Vagina (tissue), 2 donors: Measurements from ENCODE around the gene DNAH10. TPM values are rescaled to one million over a fixed set of nuclear protein-coding genes. Genes with fewer than 3 reads are reported as not detected.

Source experiments
- DNase-seq, 2 donors: peaks; one replicate each; pipeline ENCODE4 v3.0.0-alpha.2; 2017; ENCODE audit errors: extremely low spot score in 2 of 2
- H3K27ac ChIP-seq: fragments of 200-600 bp; sonication (generic); one replicate; pipeline ENCODE4 v1.5.1; 2019
- H3K27me3 ChIP-seq: fragments of 200-600 bp; sonication (generic); one replicate; pipeline ENCODE4 v1.5.1; 2019
- H3K36me3 ChIP-seq, 2 donors: fragments of 200-600 bp; sonication (generic); one replicate each; pipeline ENCODE4 v1.5.1; 2017 to 2019
- H3K4me1 ChIP-seq: fragments of 200-600 bp; sonication (generic); one replicate; pipeline ENCODE4 v1.5.1; 2019
- H3K4me3 ChIP-seq, 2 donors: fragments of 200-600 bp; sonication (generic); 1 replicate in 1 of 2; 2 replicates in 1 of 2; pipeline ENCODE4 v1.5.1; 2016 to 2019
- H3K9me3 ChIP-seq: fragments of 200-600 bp; sonication (generic); one replicate; pipeline ENCODE4 v1.5.1; 2019
- POLR2A ChIP-seq, 2 donors: fragments of 450-650 bp; IDR thresholded peaks; one replicate each; pipeline ENCODE4 v1.6.1; 2017; ENCODE audit warnings: antibody characterized with exemption in 2 of 2, mild to moderate bottlenecking in 2 of 2, moderate library complexity in 2 of 2
- POLR2AphosphoS5 ChIP-seq, 2 donors: sonication (generic); formaldehyde crosslinking; IDR thresholded peaks; one replicate each; pipeline ENCODE4 v1.9.0; 2017; ENCODE audit warnings: antibody characterized with exemption in 2 of 2, mild to moderate bottlenecking in 2 of 2, low read depth in 1 of 2; ENCODE audit not compliant: insufficient read depth in 1 of 2
- intact Hi-C: fragments of 100-400 bp; cut with DNase I; formaldehyde crosslinking; loops from one replicate; pipeline ENCODE4 v1.15.1; 2023
- total RNA-seq: library from RNA; depleted of rRNA; stranded (reverse); fragments of >200 nt; gene quantifications from one replicate; pipeline ENCODE4 v1.2.3, GENCODE V29; 2016
- TF ChIP-seq, protein P1 (sequence below), 3 experiments: fragments of 450-650 bp in 2 of 3; fragments of 200-600 bp in 1 of 3; sonication (generic) in 1 of 3; IDR thresholded peaks; one replicate each; pipeline ENCODE4 v1.5.1; 2017 to 2019; ENCODE audit warnings: antibody characterized with exemption in 3 of 3, mild to moderate bottlenecking in 2 of 3, moderate library complexity in 2 of 3

The DNAH10 gene
- total RNA-seq, 1 donor from 2014 or later: not detected

- no peak for DNase-seq
- Histone ChIP-seq H3K9me3 (no peaks in the 10 kb centered on the region), H3K27me3 (no peaks in the 10 kb centered on the region), H3K36me3 (no peaks in the 10 kb centered on the region), H3K27ac (no peak overlapping the region), H3K4me1 (no peaks in the 10 kb centered on the region), H3K4me3 (no peak overlapping the region)
- intact Hi-C loops: no loop called here
- TF ChIP-seq, protein P1, sequence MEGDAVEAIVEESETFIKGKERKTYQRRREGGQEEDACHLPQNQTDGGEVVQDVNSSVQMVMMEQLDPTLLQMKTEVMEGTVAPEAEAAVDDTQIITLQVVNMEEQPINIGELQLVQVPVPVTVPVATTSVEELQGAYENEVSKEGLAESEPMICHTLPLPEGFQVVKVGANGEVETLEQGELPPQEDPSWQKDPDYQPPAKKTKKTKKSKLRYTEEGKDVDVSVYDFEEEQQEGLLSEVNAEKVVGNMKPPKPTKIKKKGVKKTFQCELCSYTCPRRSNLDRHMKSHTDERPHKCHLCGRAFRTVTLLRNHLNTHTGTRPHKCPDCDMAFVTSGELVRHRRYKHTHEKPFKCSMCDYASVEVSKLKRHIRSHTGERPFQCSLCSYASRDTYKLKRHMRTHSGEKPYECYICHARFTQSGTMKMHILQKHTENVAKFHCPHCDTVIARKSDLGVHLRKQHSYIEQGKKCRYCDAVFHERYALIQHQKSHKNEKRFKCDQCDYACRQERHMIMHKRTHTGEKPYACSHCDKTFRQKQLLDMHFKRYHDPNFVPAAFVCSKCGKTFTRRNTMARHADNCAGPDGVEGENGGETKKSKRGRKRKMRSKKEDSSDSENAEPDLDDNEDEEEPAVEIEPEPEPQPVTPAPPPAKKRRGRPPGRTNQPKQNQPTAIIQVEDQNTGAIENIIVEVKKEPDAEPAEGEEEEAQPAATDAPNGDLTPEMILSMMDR (IDR thresholded peaks at IDR 0.05): no peak
- TF ChIP-seq POLR2AphosphoS5 (IDR thresholded peaks at IDR 0.05; ENCODE audit: insufficient read depth in 1 of 2, low read depth in 1 of 2) (no peak), POLR2A (IDR thresholded peaks at IDR 0.05) (no peak)
Observed at GRCh38 chr12:123830675-123831074, 68.6 kb downstream of the DNAH10 start.

DNA sequence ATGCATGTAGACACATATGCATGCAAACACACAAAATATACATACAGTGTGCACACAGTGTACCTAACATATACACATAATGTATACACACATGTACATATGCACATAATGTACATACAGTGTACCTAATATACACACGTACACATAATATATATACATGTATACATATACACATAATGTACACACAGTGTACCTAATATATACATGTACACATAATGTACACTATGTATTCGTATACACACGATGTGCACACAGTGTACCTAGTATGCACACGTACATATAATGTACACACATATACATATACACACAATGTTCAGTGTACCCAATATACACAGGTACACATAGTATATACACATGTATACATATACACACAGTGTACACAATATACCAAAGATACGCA lies 70.0 kb downstream of the DNAH10 start:
- Histone ChIP-seq H3K9me3 (no peaks in the 10 kb centered on the region), H3K27me3 (no peaks in the 10 kb centered on the region), H3K27ac (no peak overlapping the region), H3K36me3 (no peaks in the 10 kb centered on the region), H3K4me3 (no peak overlapping the region), H3K4me1 (no peaks in the 10 kb centered on the region)
- intact Hi-C loops: no loop called here
- TF ChIP-seq, protein P1 (IDR thresholded peaks at IDR 0.05): no peak
- no peak for TF ChIP-seq POLR2A (IDR thresholded peaks at IDR 0.05)
- TF ChIP-seq POLR2AphosphoS5 (IDR thresholded peaks at IDR 0.05; ENCODE audit: insufficient read depth in 1 of 2, low read depth in 1 of 2): no peak
- no peak for DNase-seq

DNA sequence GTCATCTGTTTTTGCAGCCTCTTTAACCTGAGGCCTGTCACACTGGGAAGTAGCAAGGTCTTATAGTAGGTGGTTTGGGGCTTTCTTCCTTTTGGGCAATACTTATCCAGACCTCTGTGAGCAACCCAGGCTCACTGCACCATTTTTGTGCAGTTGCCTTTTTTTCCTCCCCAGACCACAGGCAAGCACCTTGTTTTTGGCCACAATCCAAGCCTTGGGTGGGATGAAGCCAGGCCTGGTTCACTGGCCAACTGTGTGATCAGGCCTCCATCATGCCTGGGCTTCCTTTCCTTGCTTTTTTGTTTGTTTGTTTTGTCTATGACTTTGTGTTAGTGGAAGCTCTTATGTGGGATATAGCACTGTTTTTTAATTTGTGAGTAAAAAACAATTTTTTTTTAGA lies 71.7 kb downstream of the DNAH10 start:
- Histone ChIP-seq H3K4me1 (no peaks in the 10 kb centered on the region), H3K9me3 (no peaks in the 10 kb centered on the region), H3K4me3 (no peak overlapping the region), H3K36me3 (no peaks in the 10 kb centered on the region), H3K27me3 (no peaks in the 10 kb centered on the region), H3K27ac (no peak overlapping the region)
- intact Hi-C loops: no loop called here
- DNase-seq: no peak
- TF ChIP-seq, protein P1 (IDR thresholded peaks at IDR 0.05): no peak
- TF ChIP-seq POLR2A (IDR thresholded peaks at IDR 0.05) (no peak), POLR2AphosphoS5 (IDR thresholded peaks at IDR 0.05; ENCODE audit: insufficient read depth in 1 of 2, low read depth in 1 of 2) (no peak)

DNA sequence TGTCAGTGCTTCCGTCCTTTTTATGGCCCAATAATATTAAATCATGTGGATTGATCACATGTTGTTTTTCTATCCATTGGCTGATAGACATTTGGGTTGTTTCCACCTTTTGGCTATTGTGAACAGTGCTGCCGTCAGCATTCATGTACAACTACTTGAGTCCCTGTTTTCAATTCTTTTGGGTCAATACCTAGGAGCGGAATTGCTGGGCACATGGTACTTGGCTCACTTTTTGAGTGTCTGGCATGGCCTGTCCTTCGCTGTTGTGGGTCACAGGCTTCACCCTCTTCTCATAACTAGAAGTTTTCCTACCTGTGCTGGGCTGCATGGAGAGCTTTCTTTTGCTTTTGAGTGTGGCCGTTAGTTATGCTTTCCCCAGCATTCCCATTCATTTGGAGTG lies 72.7 kb downstream of the DNAH10 start:
- DNase-seq: no peak
- intact Hi-C loops: no loop called here
- Histone ChIP-seq H3K27me3 (no peaks in the 10 kb centered on the region), H3K36me3 (no peaks in the 10 kb centered on the region), H3K9me3 (no peaks in the 10 kb centered on the region), H3K4me3 (no peak overlapping the region), H3K4me1 (no peaks in the 10 kb centered on the region), H3K27ac (no peak overlapping the region)
- TF ChIP-seq, protein P1 (IDR thresholded peaks at IDR 0.05): no peak
- TF ChIP-seq POLR2A (IDR thresholded peaks at IDR 0.05) (no peak), POLR2AphosphoS5 (IDR thresholded peaks at IDR 0.05; ENCODE audit: insufficient read depth in 1 of 2, low read depth in 1 of 2) (no peak)

- TF ChIP-seq, protein P1 (IDR thresholded peaks at IDR 0.05): no peak
- TF ChIP-seq POLR2A (IDR thresholded peaks at IDR 0.05) (no peak), POLR2AphosphoS5 (IDR thresholded peaks at IDR 0.05; ENCODE audit: insufficient read depth in 1 of 2, low read depth in 1 of 2) (no peak)
- no peaks in the 10 kb centered on the region for H3K27me3 ChIP-seq
- no peak overlapping the region for H3K27ac ChIP-seq
- no peaks in the 10 kb centered on the region for H3K4me1 ChIP-seq
- no peak for DNase-seq
- H3K36me3 ChIP-seq: no peaks in the 10 kb centered on the region
- intact Hi-C loops: no loop called here
- no peaks in the 10 kb centered on the region for H3K9me3 ChIP-seq
- H3K4me3 ChIP-seq: no peak overlapping the region
Observed at GRCh38 chr12:123836292-123836691, 74.2 kb downstream of the DNAH10 start.
